ENCODE data around the gene SUN1.

- no peak for TF ChIP-seq CTCF (IDR thresholded peaks at IDR 0.05; ENCODE audit: extremely low read depth in 1 of 2, insufficient read depth in 1 of 2, low read depth in 1 of 2, low read length in 2 of 2)
- TF ChIP-seq EZH2 (IDR thresholded peaks at IDR 0.05; ENCODE audit: borderline replicate concordance, low read depth, low read length, severe bottlenecking), result no peak
- TF ChIP-seq POLR2A (IDR thresholded peaks at IDR 0.05; ENCODE audit: low read depth, low read length), result no peak
- TF ChIP-seq MYC (IDR thresholded peaks at IDR 0.05; ENCODE audit: low read depth, low read length), result no peak
- no peak for TF ChIP-seq MAX (IDR thresholded peaks at IDR 0.05; ENCODE audit: insufficient read depth, insufficient read length)
- no peak for TF ChIP-seq POLR2AphosphoS5 (IDR thresholded peaks at IDR 0.05; ENCODE audit: insufficient read depth, low read depth, low read length)
- no peak for TF ChIP-seq JUN (IDR thresholded peaks at IDR 0.05; ENCODE audit: borderline replicate concordance, insufficient read depth, insufficient read length, low read depth)
Measured at GRCh38 chr7:874031-874749, 41.9 kb downstream of the SUN1 start.

Measured in endothelial cell of umbilical vein (primary cell).